Fibroblast of mammary gland (primary cell): ENCODE results near the gene SWI5.

Source experiments
- DNase-seq: peaks from one replicate; pipeline ENCODE4 v3.0.0-alpha.2; 2010; ENCODE audit warnings: low read depth
- H3K4me3 ChIP-seq: 2 replicates; pipeline ENCODE4 v1.5.1; 2011; ENCODE audit warnings: low read depth, mild to moderate bottlenecking, low read length, moderate library complexity; ENCODE audit not compliant: control insufficient read depth
- TF ChIP-seq, protein P1 (sequence below): conservative IDR thresholded peaks from 2 replicates; pipeline ENCODE4 v1.5.1; 2011; ENCODE audit warnings: low read depth, low read length, inconsistent platforms; ENCODE audit not compliant: control insufficient read depth, insufficient read depth

SWI5 gene

DNA sequence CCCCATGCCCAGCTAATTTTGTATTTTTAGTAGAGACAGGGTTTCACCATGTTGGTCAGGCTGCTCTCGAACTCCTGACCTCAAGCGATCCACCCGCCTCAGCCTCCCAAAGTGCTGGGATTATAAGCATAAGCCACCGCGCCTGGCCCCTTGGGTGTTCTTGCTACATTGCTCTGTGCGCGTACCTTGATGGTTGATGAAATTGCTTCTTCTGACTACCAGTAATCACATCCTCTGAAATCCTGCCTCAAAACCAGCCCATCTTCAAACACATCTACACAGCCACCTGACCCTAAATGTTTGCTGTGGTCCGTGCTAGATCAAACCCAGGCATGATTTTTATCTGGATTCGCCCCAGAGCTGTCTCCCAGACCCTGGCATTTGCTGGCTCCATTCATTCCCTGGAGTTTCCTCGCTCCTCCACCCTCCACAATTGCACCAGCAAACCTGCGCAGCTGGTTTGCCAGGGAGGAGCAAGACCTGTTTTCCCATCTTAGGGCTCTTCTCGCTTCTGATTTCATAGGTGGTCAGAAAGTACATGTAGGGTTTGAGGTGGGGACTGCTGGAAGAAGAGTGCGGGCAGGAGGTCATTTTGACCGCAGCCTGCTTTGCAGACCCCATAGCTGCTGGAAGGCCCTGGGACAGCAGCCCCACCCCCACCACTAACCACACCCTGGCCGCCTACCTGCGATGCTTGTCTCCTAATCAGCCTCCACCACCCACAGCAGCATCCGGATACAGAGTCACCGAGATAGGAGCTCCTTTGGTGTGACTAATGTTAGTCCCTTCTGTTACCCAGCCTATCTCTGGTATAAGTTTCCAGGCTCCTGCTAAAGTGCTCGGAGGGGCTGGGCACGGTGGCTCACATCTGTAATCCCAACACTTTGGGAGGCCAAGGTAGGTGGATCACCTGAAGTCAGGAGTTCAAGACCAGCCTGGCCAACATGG is 22.7 kb downstream of the SWI5 start:
- TF ChIP-seq, protein P1, sequence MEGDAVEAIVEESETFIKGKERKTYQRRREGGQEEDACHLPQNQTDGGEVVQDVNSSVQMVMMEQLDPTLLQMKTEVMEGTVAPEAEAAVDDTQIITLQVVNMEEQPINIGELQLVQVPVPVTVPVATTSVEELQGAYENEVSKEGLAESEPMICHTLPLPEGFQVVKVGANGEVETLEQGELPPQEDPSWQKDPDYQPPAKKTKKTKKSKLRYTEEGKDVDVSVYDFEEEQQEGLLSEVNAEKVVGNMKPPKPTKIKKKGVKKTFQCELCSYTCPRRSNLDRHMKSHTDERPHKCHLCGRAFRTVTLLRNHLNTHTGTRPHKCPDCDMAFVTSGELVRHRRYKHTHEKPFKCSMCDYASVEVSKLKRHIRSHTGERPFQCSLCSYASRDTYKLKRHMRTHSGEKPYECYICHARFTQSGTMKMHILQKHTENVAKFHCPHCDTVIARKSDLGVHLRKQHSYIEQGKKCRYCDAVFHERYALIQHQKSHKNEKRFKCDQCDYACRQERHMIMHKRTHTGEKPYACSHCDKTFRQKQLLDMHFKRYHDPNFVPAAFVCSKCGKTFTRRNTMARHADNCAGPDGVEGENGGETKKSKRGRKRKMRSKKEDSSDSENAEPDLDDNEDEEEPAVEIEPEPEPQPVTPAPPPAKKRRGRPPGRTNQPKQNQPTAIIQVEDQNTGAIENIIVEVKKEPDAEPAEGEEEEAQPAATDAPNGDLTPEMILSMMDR = no peak
- DNase-seq = no peak
- H3K4me3 ChIP-seq = no peak overlapping the region

DNA sequence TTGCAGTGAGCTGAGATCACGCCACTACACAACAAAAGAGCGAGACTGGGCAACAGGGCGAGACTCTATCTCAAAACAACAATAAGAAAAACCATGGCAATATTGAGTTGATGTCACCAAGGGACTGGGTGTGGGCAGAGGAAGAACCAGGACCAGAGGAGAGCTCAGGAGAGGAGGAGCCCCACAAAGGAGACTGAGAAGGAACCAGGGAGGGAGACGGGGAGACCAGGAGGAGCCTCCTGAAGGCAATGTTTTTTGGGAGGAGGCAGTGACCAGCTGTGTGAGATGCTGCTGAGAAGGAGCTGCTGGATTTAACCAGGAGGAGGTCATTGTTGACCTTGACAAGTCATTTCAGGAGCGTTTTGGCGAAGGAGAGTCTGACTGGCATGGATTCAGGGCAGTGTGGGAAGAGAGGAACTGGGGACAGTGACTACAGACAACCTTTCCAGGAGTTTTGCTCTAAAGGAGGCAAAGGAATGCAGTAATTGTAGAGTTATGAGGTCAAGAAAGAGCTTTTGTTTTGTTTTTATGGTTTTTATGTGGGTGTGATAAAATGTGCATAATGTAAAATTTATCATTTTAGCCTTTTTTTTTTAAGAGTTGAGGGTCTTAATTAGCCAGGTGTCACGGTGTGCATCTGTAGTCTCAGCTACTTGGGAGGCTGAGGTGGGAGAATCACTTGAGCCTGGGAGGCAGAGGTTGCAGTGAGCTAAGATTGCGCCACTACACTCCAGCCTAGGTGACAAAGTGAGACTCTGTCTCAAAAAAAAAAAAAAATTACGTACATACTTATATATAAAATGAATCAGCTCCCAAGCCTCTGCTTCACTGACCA is 28.3 kb downstream of the SWI5 start:
- H3K4me3 ChIP-seq = no peak overlapping the region
- TF ChIP-seq, protein P1 = no peak
- peak; percentile 21 for DNase-seq

DNA sequence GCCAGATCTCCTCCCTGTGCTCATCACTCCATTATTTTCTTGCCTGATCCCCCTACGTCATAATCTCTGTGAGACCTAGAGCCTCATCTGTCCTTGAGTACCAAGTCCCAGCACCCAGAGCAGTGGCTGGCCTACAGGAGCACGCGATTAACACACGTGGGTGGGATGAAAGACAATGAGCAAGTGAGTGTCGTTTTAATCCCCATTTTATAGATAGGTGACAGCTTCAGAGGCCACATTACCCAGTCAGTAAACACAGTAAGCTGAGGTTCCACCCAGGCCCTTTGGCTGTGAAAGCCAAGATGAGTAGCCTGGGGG is 28.9 kb downstream of the SWI5 start:
- TF ChIP-seq, protein P1 = no peak
- no peak overlapping the region for H3K4me3 ChIP-seq
- DNase-seq = peak; percentile 76

DNA sequence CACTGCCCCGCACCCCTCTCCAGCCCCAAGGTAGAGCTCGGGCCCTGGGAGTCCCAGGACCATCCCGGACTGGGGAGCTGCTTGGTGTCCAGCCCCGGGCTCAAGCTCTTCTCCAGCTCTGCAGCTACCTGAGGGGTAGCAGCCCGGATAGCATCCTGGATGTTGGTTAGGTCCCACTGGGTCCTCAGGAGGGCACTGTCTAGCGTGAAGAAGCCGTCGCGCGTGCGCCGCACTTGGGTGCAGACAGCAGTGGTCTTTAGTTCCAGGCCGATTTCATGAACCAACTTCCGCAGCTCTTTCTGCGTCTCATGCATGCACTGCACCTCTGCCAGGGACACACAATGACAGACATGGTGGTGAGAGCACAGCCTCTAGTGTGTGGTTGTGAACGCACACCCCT is 33.5 kb downstream of the SWI5 start:
- DNase-seq = no peak

DNA sequence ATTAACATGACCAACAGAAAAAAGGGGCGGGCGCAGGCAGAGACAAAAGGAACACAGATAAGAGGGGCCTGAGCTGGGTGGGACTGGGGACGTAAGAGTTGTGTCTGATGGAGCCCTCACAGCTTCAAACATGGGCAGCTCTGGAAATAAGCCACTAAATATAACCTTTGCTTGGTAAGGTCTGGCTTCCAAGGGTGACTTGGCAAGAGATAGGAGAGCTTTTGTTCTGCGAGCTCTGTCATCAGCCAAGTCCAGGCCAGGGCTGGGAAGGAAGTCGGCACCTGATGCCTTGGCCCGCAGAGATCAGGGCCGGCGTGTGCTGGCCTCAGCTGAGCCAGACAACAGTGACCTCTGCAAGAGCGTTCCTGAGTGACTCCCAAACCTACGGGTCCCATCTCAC is 34.4 kb downstream of the SWI5 start:
- no peak for DNase-seq
- H3K4me3 ChIP-seq = no peak overlapping the region
- TF ChIP-seq, protein P1 = no peak

More for the DNA sequence above, 33.5 kb downstream of the SWI5 start:
- H3K4me3 ChIP-seq = no peak overlapping the region
- TF ChIP-seq, protein P1 = no peak

DNA sequence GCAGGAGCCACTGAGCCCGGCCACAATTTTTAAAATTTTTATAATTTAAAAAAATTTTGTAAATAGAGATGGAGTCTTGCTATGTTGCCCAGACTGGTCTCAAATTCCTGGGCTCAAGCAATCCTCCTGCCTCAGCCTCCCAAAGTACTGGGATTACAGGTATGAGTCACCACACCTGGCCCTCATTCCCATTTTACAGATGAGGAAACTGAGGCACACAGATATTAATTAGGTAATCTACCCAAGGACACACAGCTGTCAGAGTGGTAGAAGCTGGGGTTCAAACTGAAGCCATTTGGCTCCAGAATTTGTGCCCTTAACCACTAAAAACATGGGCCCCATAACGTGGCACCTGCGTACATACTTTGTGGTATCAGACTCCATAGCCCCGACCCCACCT is 38.6 kb downstream of the SWI5 start:
- DNase-seq = no peak
- TF ChIP-seq, protein P1 = no peak
- no peak overlapping the region for H3K4me3 ChIP-seq
